Right lobe of liver (tissue), 6 donors: ENCODE results near the gene OR52E5. TPM values are rescaled to one million over a fixed set of nuclear protein-coding genes. Genes with fewer than 3 reads are reported as not detected.

Experiments
- ATAC-seq, 4 donors: fragments of 200-7000 bp; cut with Tn5 transposase; one replicate each; pipeline ENCODE4 v1.9.1; 2020; ENCODE audit warnings: mild to moderate bottlenecking in 4 of 4, moderate library complexity in 4 of 4
- DNase-seq, 3 donors: peaks; one replicate each; pipeline ENCODE4 v3.0.0-alpha.2; 2020
- H3K27ac ChIP-seq, 3 donors: fragments of 200-600 bp; one replicate each; pipeline ENCODE4 v1.8.0; 2022
- H3K27me3 ChIP-seq, 2 donors: fragments of 200-600 bp; one replicate each; pipeline ENCODE4 v1.8.0; 2022
- H3K36me3 ChIP-seq, 4 donors: fragments of 200-600 bp; sonication (generic) in 1 of 4; one replicate each; pipeline versions ENCODE4 v1.5.1 to v1.8.0; 2017 to 2022; ENCODE audit warnings: control low read depth in 1 of 4
- H3K4me1 ChIP-seq, 4 donors: fragments of 200-600 bp; sonication (generic) in 1 of 4; one replicate each; pipeline versions ENCODE4 v1.5.1 to v1.8.0; 2017 to 2022; ENCODE audit warnings: control low read depth in 1 of 4
- H3K4me3 ChIP-seq, 3 donors: fragments of 200-600 bp; one replicate each; pipeline ENCODE4 v1.8.0; 2022
- H3K9me3 ChIP-seq, 4 donors: fragments of 200-600 bp; sonication (generic) in 1 of 4; one replicate each; pipeline versions ENCODE4 v1.5.1 to v1.8.0; 2017 to 2022; ENCODE audit warnings: control low read depth in 1 of 4
- CTCF ChIP-seq, 4 donors: fragments of 200-600 bp in 3 of 4; fragments of 450-650 bp in 1 of 4; IDR thresholded peaks; one replicate each; pipeline versions ENCODE4 v1.5.1 to v1.8.0; 2016 to 2022; ENCODE audit warnings: antibody characterized with exemption in 4 of 4, mild to moderate bottlenecking in 2 of 4
- POLR2A ChIP-seq: fragments of 450-650 bp; IDR thresholded peaks from one replicate; pipeline ENCODE4 v1.6.1; 2017; ENCODE audit warnings: antibody characterized with exemption, mild to moderate bottlenecking
- WGBS: methylation state at CpG from one replicate; pipeline ENCODE4 v1.1.6; 2018; ENCODE audit warnings: low coverage, low lambda C conversion rate; ENCODE audit not compliant: insufficient coverage; ENCODE audit errors: missing lambda C conversion rate; 5-methylcytosine and 5-hydroxymethylcytosine counted together
- intact Hi-C, 2 donors: fragments of 100-400 bp; cut with DNase I; formaldehyde crosslinking; loops; one replicate each; pipeline versions ENCODE4 v1.11.2 to v1.14.1; 2022
- total RNA-seq, 6 experiments: library from RNA; depleted of rRNA in 2 of 6; stranded (reverse); fragments of >200 nt in 2 of 6; fragmentation: NEBNext Ultra II Directional in 3 of 6; extraction: Animal tissue kit (Norgen Biotek cat#: 25700) in 3 of 6; gene quantifications; one replicate each; pipeline versions ENCODE4 v1.1.0 to v1.2.4, GENCODE V29; 2016 to 2023
- donor health status: DM: no; HTN: yes; CAD: no.
- donor health status: DM: no; HTN: no; CAD: no.
- donor health status: DM: no; HTN: no; CAD: no.
- donor health status: DM: no; HTN: yes; CAD: no.
- donor health status: DM: no; HTN: yes; CAD: no.

The OR52E5 gene
- total RNA-seq, 6 experiments from 2014 or later = not detected

DNA sequence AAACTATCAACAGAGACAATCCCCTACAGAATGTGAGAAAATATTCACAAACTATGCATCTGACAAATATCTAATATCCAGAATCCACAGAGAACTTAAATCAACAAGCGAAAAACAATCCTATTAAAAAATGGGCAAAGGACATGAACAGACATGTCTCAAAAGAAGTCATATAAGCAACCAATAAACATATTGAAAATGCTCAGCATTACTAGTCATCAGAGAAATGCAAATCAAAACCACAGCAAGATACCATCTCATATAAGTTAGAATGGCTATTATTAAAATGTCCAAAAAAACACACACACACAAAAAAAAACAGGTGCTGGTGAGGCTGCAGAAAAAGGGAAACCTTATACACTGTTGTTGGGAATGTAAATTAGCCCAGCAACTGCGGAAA lies 27.2 kb upstream of the OR52E5 start:
- H3K9me3 ChIP-seq = no peaks in the 10 kb centered on the region
- H3K4me3 ChIP-seq = no peak overlapping the region
- no peak for DNase-seq
- H3K27me3 ChIP-seq = no peaks in the 10 kb centered on the region
- no peak overlapping the region for H3K27ac ChIP-seq
- intact Hi-C loops = no loop called here
- H3K4me1 ChIP-seq = no peaks in the 10 kb centered on the region
- no peak for ATAC-seq
- 66% methylated on average over 2 of the region's 2 CpGs for WGBS
- H3K36me3 ChIP-seq = no peaks in the 10 kb centered on the region
- TF ChIP-seq POLR2A (no peak), CTCF (IDR thresholded peaks at IDR 0.05) (no peak)

DNA sequence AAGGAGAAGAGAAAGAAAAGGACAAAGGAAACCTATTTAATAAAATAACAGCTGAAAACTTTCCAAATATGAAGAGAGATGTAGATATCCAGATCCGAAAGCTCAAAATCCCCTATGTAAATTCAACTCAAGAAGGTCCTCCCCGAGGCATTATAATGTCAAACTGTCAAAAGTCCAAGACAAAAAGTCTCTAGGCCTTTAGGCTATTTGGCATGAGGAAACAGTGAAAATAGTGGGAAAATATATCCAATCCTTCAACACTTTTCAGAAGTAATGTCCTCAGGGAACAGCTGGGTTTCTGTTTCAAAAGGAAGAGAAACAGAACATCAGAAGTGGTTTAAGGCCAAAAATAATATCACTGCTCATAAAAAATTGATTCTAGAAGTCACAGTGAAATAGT lies 14.4 kb upstream of the OR52E5 start:
- no peaks in the 10 kb centered on the region for H3K36me3 ChIP-seq
- no peak overlapping the region for H3K4me3 ChIP-seq
- WGBS = 70% methylated on average over 2 of the region's 2 CpGs
- DNase-seq = no peak
- TF ChIP-seq POLR2A = no peak
- no peak for TF ChIP-seq CTCF (IDR thresholded peaks at IDR 0.05)
- H3K4me1 ChIP-seq = no peaks in the 10 kb centered on the region
- no peaks in the 10 kb centered on the region for H3K9me3 ChIP-seq
- no peaks in the 10 kb centered on the region for H3K27me3 ChIP-seq
- H3K27ac ChIP-seq = no peak overlapping the region
- intact Hi-C loops = no loop called here
- ATAC-seq = no peak

DNA sequence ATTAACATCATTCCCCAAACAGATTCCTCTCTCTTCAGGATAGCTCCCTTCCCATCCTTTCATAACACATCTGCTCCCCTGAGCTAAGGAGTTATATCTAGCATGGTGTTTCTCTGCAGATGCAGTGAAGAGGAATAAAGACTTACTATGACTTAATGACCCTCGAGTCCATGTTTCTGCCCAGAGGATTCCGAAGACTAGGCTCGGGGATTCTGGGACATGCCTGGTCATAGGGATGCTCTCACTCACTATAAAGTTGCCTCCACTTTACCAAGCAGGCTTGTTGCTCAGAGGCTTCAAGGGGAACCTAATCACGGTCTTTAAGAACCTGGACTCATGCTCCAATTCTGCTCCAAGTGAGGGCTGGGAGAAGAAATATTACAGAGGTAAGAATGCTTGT lies 12.7 kb upstream of the OR52E5 start, which contains the start of gene OR52E4:
Gene OR52E4, plus strand, starts transcription at position 301 of the 400 bp plus-strand sequence. CDS start 3,664 bp downstream, outside the sequence.
- no peaks in the 10 kb centered on the region for H3K4me1 ChIP-seq
- WGBS = 55% methylated on average over 4 of the region's 4 CpGs
- intact Hi-C loops = no loop called here

GRCh38 chr11:5881756-5882155 lies 11.3 kb upstream of the OR52E5 start:
- no peaks in the 10 kb centered on the region for H3K9me3 ChIP-seq
- no peak for ATAC-seq
- H3K27ac ChIP-seq = no peak overlapping the region
- TF ChIP-seq CTCF (IDR thresholded peaks at IDR 0.05) (no peak), POLR2A (no peak)
- no peaks in the 10 kb centered on the region for H3K4me1 ChIP-seq
- DNase-seq = no peak
- intact Hi-C loops = no loop called here
- no peak overlapping the region for H3K4me3 ChIP-seq
- H3K27me3 ChIP-seq = no peaks in the 10 kb centered on the region
- no peaks in the 10 kb centered on the region for H3K36me3 ChIP-seq

More for the DNA sequence above, 12.7 kb upstream of the OR52E5 start, which contains the start of gene OR52E4:
- TF ChIP-seq POLR2A (no peak), CTCF (IDR thresholded peaks at IDR 0.05) (no peak)
- DNase-seq (no peak), ATAC-seq (no peak)
- H3K27me3 ChIP-seq = no peaks in the 10 kb centered on the region
- H3K27ac ChIP-seq = no peak within 1 kb of the TSS
- H3K4me3 ChIP-seq = no peak within 1 kb of the TSS
- no peaks in the 10 kb centered on the region for H3K36me3 ChIP-seq
- H3K9me3 ChIP-seq = no peaks in the 10 kb centered on the region

DNA sequence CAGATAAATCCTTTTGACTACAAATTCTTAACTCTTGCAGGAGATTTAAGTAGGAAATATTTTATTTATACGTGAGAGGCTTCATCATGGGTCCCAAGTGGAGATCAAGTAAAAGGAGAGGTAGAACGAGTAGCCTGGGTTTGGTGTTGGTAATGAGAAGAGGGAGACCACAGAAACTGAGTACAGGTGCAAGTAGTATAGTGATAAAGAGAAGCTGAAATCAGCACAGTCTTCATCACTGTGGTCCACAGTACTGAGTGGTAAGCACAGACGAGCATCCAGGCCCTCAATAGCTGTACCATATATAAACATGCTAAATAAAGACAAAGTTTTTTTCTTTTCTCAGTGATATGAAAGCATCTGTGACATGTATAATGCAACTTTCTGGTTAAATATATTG lies 5.8 kb upstream of the OR52E5 start:
- intact Hi-C loops = no loop called here
- ATAC-seq (no peak), DNase-seq (no peak)
- Histone ChIP-seq H3K27me3 (no peaks in the 10 kb centered on the region), H3K27ac (no peak overlapping the region), H3K4me1 (no peaks in the 10 kb centered on the region), H3K9me3 (no peaks in the 10 kb centered on the region), H3K36me3 (no peaks in the 10 kb centered on the region), H3K4me3 (no peak overlapping the region)
- 41% methylated on average over 3 of the region's 3 CpGs for WGBS
- TF ChIP-seq POLR2A (no peak), CTCF (IDR thresholded peaks at IDR 0.05) (no peak)
